SH-SY5Y (cell line): ENCODE measurements around the gene PPID.

Experiments used
- GATA2 ChIP-seq: IDR thresholded peaks from 2 replicates; pipeline ENCODE4 v1.6.1; 2011; ENCODE audit warnings: mild to moderate bottlenecking, low read depth, low read length
- GATA3 ChIP-seq: IDR thresholded peaks from 2 replicates; pipeline ENCODE4 v1.6.1; 2011; ENCODE audit warnings: low read depth, mild to moderate bottlenecking, low read length, moderate library complexity

PPID gene

DNA sequence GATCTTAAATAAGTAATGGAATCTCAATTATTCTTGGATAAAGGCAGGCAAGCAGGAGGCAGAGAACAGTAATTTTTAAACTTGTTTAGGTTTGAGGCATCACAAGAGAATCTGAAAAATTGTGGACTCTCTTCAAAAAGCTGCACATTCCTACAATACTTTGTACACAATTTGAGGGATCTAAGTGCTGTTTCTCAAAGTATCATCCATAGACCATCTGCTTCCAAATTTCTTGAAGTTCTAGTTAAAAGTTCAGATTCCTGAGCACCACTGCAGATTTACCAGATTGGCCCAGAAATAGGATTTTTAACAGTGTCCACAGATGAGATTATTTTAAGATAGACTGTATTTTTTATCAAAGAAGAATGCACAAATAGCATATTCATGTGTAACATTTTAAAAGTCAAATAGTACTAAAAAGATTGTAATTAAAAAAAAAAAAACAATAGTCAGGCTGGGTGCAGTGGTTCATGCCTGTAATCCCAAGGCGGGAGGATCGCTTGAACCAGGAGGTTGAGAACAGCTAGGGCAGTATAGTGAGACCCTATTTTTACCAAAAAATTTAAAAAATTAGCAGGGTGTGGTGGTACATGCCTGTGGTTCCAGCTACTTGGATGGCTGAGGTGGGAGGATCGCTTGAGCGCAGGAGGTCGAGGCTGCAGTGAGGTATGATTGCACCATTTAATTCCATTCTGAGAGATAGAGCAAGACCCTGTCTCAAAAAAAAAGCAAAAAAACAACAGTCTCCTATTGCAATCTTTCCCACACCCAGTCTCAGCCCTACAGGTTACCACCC, 31.4 kb upstream of the PPID start:
- TF ChIP-seq GATA2 = no peak
- TF ChIP-seq GATA3 = no peak

DNA sequence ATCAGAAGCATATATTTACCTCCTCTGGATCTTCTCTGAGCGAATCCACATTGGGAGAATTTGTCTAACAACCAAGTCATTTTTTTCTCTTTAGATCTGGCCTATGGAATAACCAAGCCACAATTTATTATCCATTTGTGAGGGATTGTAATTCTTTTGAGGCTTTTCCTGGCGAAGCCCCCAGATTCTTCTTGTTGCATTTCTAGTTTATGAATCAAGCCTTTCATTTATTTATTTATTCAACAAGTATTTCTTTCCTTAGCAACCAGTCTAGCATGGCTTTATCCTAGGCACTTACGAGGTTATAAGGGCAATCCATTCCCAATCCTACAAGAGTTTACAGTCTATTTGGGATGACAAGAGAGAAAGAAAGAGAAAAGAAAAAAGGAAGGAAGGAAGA, 27.2 kb upstream of the PPID start:
- TF ChIP-seq GATA3 (no peak), GATA2 (no peak)

DNA sequence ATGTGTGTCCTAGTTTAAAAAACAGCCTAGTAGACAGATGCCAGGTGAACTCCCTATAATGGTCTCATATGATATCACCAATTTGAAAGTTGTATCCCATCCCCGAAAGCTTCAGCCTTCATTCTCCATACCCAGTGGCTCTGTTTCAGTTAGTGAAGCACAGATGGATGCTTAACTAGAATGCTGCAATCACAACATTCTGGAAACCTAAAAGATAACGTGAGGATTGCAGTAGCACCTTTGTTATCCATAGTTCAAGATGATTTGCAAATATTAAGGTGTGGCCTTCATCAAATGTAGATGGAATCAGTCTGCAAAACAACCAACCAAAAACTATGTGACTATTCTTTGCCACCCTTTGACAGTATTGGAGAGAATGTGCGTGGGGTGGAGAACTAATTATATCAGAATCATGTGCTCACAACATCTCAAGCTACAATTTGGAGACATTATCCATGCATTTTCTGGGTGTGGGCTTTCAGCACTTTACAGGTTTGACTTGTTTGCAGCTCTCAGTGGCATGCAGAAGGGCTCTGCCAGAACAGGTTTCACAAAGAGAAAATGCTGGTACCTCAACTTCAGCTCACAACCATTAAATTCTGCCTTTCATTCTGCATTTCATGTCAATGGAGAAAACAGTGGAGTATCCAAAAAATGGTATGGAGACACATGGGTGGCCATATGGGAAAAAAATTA, 18.3 kb upstream of the PPID start:
- TF ChIP-seq GATA2 = no peak
- TF ChIP-seq GATA3 = no peak

DNA sequence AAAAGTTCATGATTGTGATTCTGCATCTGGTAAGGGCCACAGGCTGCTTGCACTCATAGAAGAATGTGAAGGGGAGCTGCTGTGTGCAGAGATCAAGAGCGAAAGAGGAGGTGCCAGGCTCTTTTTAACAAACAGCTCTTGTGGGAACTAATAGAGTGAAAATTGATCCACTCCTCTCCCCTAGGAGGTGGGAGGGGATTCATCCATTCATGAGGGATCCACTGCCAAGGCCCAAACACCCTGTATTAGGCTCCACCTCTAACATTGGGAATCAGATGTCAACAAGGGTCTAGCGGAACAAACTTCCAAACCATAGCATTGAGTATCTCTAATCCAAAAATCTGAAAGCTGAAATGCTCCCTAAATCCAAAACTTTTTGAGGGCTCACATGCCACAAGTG, 16.4 kb upstream of the PPID start:
- no peak for TF ChIP-seq GATA2

DNA sequence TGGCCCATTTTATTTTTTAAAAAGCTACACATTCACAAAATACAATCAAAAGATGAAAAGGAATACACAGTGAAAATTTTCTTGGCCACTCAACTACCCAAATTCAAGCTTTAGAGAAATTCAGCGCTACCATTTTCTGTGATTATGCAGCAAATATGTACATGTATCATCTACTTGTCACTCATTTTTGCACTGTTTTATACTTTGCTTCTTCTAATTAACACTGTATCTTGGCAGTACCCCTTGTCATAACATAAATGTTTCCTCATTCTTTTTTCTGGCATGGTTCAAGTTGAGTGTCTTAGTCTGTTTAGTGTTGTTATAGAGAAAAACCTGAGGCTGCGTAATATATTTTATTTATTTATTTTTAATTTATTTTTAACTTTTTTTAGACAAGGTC, 15.7 kb upstream of the PPID start:
- TF ChIP-seq GATA3 = no peak
- no peak for TF ChIP-seq GATA2

DNA sequence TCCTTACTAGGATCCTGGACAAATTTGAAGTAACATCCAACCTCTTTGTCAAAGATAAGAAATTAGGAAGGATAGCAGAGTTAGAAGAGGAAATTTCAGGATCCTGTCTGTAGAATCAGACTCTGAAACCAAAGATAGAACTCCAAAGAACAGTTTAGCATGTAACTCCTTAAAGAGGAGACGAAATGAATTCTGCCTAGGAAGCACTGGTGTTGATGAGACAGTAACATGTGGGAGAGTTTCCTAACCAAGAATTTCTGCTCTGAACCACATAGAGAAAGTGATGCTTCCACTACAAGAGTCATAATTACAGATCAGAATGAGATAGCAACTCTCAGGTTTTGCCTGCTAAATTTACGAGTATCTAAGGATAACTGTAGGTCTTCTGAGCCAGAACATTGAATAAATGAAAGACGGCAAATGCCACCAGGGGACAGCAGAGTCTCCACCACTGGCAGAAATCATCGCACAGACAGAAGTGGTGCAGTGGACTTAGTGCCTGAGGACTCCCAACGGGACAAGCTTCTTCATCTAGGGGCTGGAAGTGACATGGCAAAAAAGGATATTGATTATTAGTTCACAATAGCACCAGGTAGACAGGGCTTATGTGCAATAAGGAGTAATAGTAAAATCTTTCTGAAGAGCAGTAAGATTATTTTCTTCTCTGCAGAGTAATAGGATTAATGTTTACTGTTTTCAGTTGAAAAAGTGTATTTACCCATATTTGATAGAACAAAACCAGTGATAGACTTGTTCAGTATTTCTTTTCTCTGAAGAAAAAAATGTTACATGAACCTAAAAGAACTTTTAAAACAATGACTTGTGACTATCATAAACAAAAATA, 6.7 kb upstream of the PPID start:
- TF ChIP-seq GATA2 (no peak), GATA3 (no peak)

DNA sequence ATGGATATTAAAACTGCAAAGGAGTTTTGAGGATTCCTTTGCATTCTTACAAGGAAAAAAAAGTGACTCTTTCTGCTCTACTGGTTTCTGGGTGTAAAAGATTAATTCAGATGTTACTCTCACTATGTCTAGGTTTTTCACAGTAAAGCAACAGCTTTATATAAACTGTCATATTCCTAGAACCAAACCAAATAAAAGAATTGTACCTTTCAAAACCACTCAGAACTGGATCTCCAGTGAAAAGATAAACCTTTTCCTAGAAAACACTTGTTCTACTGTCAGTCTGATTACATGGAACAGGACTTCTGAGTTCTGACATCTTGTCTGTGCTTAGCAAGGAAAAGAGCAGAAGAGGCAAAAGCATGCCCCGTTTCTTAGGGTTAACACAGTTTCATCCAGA, 5.0 kb upstream of the PPID start:
- TF ChIP-seq GATA3 (no peak), GATA2 (no peak)

DNA sequence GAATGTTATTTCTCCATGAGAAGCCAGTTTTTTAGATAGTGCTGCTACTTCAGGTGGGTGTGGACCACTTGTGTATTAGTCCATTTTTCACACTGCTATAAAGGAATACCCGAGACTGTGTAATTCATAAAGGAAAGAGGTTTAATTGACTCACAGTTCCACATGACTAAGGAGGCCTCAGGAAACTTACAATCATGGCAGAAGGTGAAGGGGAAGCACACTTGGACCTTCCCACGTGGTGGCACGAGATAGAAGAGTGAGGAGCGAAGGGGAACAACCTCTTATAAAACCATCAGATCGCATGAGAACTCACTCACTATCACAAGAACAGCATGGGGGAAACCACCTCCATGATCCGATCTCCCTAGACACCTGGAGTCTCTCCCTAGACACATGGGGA, 3.4 kb upstream of the PPID start:
- no peak for TF ChIP-seq GATA2

DNA sequence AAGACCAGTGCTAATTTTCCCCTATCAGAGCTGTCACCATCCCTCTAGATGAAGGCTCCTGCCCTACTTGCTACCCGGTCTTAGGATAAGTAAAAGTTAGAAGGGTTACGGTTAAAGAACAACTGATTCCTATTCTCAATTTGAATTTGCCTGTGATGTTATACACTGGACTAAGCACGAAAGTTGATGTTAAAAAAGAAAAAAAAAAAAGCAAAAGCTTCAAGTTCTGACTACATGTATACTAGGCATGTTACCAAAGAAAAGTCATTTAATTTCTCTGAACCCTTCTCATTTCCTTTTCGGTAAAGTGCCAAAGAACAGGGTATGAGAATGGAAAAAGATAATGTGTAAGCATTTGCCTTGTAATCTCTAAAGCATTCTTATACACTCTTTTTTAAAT, 1.4 kb upstream of the PPID start:
- TF ChIP-seq GATA2 = no peak
- TF ChIP-seq GATA3 = no peak

DNA sequence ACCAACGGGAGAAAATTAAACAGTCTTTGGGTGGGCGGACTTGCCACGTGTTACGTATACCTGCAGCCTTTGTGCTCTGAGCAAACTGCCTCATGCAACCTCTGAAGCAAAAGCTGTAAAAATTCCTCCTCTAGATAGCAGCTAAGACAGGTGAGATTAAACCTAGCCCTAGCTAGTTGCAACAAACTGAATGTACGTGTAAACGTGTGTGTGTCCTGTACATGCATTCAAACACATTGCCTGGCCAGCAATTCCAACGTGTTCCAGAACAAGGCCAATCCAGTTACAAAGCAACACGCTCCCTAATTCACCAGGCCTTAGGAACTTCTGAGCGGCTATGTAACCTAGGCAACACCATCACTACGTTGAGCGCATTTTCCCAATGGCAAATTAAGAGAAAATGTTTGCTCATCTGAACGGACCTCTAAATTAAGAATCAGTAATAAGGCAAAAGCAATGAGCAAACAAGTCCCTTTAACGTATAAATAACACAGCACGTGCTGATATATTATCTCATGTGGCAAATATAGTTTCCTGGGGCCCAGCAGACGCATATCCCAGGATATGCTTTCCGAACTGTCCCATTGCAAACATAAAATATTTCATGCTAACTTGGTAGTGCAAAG, 792 bp downstream of the PPID start:
- TF ChIP-seq GATA2 (no peak), GATA3 (no peak)

DNA sequence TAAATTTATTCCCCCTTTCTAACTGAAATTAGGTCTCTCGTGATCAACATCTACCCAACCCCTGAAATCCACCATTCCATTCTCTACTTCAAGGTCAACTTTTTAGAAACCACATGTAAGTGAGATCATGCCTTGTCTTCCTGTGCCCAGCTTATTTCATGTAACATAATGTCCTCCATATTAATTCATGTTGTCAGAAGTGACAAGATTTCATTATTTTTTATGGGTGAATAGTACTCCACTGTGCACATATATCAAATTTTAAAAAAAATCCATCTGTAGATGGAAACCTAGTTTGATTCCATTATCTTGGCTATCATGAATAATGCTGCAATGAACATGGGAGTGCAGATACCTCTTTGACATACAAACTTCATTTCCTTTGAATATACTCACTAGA, 1.5 kb downstream of the PPID start:
- TF ChIP-seq GATA2 (no peak), GATA3 (no peak)

DNA sequence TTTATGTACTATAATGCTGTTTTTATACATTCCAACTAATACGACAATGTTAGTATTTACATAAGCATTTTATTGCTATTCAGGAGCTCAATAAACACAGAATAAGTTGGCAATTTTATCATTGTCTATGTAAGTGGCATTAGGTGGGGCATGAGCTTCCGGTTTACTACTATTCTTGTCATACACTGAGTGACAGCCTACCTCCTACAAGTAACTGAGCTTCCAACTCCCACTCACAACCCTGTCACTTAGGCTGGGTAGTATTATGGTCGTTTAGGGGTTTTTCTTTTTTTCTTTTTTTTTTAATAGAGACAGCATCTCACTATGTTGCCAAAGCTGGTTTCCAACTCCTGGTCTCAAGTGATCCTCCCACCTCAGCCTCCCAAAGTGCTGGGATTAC, 7.4 kb downstream of the PPID start:
- TF ChIP-seq GATA3 (no peak), GATA2 (no peak)

DNA sequence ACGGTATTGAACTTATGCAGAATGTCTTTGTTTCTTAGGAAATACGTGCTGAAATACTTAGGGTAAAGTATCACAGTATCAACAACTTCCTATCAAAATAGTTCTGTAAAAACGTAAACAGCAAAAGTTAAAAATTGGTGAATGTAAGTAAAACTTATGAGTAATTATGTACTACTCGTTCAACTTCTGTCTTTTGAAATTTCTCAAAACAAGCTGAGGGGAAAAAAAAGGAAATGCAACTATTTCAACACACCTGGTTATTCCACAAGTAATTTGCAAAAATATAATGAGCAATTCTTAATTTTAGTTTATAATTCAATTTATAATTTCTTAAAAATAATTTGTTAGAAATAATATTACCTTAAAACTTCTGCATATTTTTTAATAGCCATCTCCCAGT, 8.3 kb downstream of the PPID start:
- TF ChIP-seq GATA2 = no peak
- no peak for TF ChIP-seq GATA3

DNA sequence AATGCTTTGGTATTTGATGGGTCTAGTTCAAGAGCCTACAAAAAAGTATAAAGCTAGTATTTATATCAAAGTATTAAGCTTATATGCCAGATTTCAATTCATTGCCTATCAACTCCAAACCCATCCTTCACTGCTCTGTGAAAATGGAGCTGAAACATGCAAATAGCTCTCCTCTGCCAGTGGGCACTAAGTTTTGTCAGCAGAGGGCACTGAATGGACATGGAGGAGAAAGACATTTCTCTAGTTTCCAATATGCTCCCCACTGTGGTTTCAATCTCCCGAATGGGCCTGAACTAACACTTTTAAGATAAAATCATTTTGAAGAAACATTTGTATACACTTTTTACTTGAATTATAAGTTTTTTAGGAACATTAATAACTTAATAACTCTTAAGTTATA, 12.4 kb downstream of the PPID start:
- no peak for TF ChIP-seq GATA2
- no peak for TF ChIP-seq GATA3

DNA sequence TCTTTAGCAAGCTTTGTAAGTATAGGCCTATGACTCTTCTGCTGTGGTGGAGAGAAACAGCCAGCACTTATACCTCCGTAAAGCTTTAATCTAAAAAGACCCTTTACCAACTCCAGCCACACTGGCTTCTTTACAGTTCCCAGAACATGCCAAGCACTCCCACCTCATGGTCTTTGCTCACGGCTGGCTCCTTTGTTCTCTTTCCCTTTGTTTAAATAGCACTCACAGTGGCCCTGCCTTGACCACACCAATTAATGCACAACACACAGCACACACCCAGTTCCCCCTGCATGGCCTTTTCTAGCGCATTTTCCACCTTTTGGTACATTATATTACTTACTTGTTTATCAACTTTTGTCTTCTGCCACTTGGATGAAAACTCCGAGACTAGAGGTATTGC, 18.9 kb downstream of the PPID start:
- no peak for TF ChIP-seq GATA3
- no peak for TF ChIP-seq GATA2
